ENCODE data around the gene ARID5A.
"Not testable (repeated sequence)": the region's sequence is repeated elsewhere in the genome, so short reads cannot be mapped to it uniquely, and the experiment has no call there.

The ARID5A gene

GRCh38 chr2:96557421-96557820, 20.9 kb downstream of the ARID5A start:
- DNase-seq (ENCODE audit: low spot score): not testable (repeated sequence)

DNA sequence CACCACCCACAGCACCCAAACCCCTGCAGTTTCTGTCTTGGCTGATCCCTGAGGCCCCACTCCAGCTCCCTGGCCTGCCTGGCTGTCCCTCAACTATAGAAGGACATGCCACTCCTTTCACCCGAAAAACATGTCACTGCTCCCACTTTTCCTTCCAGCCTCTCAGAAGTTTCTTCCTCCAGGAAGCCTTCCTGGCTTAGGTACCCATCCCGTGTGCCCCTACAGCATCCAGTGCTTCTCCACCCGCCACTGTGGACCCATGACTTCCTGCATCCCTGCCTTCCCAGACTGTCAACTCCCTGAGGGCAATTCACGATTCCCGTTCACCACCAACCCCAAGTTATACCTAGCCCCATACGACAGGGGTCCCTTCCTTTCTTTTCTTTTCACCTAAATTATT, 21.5 kb downstream of the ARID5A start:
- no peak for DNase-seq (ENCODE audit: low spot score)

DNA sequence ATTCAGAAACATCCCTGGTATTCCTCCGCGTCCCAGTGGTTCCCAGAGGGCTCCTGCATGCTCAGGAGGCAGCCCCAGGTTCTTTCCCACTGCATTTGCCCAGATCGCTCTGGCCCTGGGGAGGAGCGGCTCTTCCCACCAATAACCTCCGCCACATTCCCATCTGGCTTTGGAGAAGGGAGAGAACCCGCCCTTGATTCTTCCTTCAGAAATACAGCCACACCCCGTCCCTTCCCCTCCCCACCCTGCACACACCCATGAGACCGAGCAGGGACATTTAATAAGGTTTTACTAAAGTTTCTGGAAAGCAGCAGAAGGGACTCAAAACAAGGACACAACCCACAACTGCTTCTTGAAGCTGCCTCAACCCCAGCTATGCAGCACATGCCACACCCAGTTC, 21.9 kb downstream of the ARID5A start:
- no peak for DNase-seq (ENCODE audit: low spot score)

- DNase-seq (ENCODE audit: low spot score): no peak
Observed at GRCh38 chr2:96564026-96564425, 27.5 kb downstream of the ARID5A start.

GRCh38 chr2:96564563-96564962, 28.0 kb downstream of the ARID5A start:
- DNase-seq (ENCODE audit: low spot score): no peak

DNA sequence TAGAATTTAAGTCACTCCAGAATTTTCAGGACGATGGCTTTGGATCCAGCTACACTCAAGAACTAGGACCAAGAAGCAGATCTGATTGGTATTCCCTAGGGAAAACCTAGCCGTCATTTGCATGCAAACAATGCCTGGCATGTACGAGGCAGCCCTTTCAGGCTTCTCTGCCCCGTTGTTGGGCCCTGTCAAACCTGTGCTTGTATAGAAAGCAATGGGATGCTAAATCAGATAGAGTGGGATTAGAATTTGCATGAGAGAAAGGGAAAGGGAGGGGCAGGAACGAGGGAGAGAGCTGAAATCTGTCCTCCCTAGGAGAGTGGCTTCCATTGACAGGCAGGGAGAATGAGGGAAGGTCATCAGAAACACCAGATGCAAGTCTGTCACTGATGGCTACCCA, 28.6 kb downstream of the ARID5A start:
- no peak for DNase-seq (ENCODE audit: low spot score)

DNA sequence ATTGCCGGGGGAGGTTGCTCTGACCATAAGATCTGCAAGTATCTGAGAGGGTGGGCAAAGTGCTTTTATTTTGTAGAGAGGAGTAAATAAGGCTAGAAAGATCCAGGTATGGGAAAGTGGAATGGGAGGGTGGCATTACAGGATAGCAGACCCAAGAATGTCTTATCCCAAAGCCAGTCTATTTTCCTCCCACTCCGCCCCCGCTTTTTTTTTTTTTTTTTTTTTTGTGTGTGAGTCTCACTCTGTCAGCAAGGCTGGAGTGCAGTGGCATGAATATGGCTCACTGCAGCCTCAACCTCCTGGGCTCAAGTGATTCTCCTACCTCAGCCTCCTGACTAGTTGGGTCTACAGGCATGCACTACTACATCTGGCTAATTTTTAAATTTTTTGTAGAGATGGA, 31.5 kb downstream of the ARID5A start:
- DNase-seq (ENCODE audit: low spot score): no peak

GRCh38 chr2:96574364-96574763, 37.8 kb downstream of the ARID5A start:
- no peak for DNase-seq (ENCODE audit: low spot score)

- DNase-seq (ENCODE audit: low spot score): no peak
Observed at GRCh38 chr2:96575785-96576456, 39.4 kb downstream of the ARID5A start.

- no peak for DNase-seq (ENCODE audit: low spot score)
Observed at GRCh38 chr2:96577501-96577900, 40.9 kb downstream of the ARID5A start.

GRCh38 chr2:96578731-96579130, 42.2 kb downstream of the ARID5A start:
- DNase-seq (ENCODE audit: low spot score): no peak

DNA sequence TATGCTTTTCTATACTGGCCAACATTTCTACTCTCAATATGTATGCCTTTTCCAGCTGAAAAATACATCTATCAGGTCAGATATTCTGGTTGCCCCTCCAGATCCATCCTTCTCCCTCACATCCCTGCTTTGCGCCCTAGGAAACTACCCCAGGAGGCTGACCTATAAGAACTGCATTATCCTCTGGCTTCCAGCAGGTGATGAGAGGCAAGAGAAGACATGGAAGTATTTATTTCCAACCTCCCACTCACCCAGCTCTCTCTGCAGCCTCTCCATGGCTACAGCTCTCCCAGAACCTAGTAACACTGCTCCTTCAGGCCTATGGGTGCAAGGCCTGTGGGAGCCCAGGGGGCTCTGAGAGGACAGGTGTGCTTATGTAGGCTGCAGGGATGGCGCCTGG, 42.9 kb downstream of the ARID5A start:
- no peak for DNase-seq (ENCODE audit: low spot score)

GRCh38 chr2:96580771-96581170, 44.2 kb downstream of the ARID5A start:
- DNase-seq (ENCODE audit: low spot score): no peak

DNA sequence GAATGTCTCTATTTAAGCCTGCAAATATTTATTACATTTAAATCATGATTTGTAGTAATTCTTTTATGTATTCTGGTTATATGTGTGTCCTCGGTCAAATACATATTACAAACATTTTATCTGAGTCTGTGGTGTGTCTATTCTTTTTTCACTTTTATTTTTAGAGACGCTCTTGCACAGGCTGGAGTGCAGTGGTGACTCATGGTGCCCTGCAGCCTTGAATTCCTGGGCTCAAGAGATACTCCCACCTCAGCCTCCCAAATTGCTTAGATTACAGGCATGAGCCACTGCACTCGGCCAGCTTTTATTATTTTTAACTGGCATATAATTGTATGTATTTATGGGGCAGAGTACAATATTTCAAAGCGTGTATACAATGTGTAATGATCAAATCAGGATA, 47.5 kb downstream of the ARID5A start:
- DNase-seq (ENCODE audit: low spot score): no peak

- no peak for DNase-seq (ENCODE audit: low spot score)
Observed at GRCh38 chr2:96587843-96588242, 51.3 kb downstream of the ARID5A start.

- no peak for DNase-seq (ENCODE audit: low spot score)
Observed at GRCh38 chr2:96591054-96591453, 54.5 kb downstream of the ARID5A start.

DNA sequence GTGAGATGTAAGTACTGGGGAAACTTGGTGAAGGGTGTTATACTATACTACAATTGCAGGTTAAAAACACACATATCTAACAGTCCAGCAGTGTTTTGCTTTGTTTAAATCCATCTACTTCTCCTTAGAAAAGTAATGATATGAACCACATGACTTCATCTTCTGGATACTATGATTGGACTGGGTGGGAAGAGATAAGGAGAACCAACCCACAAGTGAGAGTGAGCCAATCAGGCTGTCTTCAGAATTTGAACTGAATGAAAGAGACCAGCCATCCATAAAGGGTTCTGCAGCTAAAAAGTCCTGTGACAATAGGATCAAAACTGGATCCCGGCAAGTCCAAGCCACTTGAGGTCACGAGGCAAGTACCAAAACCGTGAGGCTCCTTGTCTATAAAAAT, 54.9 kb downstream of the ARID5A start:
- no peak for DNase-seq (ENCODE audit: low spot score)

GRCh38 chr2:96594282-96594681, 57.7 kb downstream of the ARID5A start:
- DNase-seq (ENCODE audit: low spot score): no peak

- peak; percentile 43 for DNase-seq (ENCODE audit: low spot score)
Observed at GRCh38 chr2:96594691-96595152, 58.2 kb downstream of the ARID5A start.

DNA sequence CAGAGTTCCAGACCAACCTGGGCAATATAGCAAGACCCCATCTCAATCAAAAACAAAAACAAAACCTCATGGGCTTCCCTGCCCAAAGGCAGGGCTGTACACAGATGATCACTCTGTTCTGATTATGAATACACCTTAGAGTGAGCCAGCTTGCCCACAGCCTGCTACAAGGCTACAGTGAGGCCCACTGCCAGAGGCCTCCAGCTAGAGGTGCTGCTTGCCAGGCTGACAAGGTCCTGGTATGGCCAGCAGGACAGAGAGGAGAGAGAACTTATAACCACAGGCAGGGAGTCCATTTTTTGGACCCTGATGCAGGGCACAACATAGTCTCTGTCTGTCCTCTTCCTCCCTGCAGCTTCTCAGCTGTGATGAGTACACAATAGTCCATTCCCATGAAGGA, 60.0 kb downstream of the ARID5A start:
- no peak for DNase-seq (ENCODE audit: low spot score)

- DNase-seq (ENCODE audit: low spot score): no peak
Observed at GRCh38 chr2:96599941-96600340, 63.4 kb downstream of the ARID5A start.

- no peak for DNase-seq (ENCODE audit: low spot score)
Observed at GRCh38 chr2:96601382-96602292, 65.1 kb downstream of the ARID5A start.
